WTC11 (cell line): Measurements from ENCODE around the gene SEC61A2. TPM values are rescaled to one million over a fixed set of nuclear protein-coding genes. Genes with fewer than 3 reads are reported as not detected.
A peak's percentile ranks its signal among the peaks of the same experiment; 100 is the strongest.

ENCODE experiments used
- ATAC-seq: fragments of 200-7000 bp; cut with Tn5 transposase; 2 replicates; pipeline ENCODE4 v1.10.0; 2021; ENCODE audit warnings: mild to moderate bottlenecking, moderate library complexity
- CTCF ChIA-PET: fragments of 300-600 bp; sonication (Branson Sonifier 250); formaldehyde crosslinking; loops from one replicate; lab custom pipeline; 2021; ENCODE audit warnings: antibody characterized with exemption; lab: Charles Lee
- POLR2A ChIA-PET: fragments of 350-600 bp; sonication (Branson Sonifier 250); formaldehyde crosslinking; loops from one replicate; lab custom pipeline; 2021; ENCODE audit warnings: antibody characterized with exemption; lab: Charles Lee
- DNase-seq: peaks from one replicate; pipeline ENCODE4 v3.0.0; 2021; ENCODE audit warnings: low spot score
- H3K27ac Mint-ChIP-seq: 2 replicates; pipeline ENCODE4 v1.8.0; 2021; ENCODE audit warnings: mixed read lengths
- H3K27me3 Mint-ChIP-seq: 2 replicates; pipeline ENCODE4 v1.8.0; 2021; ENCODE audit warnings: low read depth, mild to moderate bottlenecking, moderate library complexity, mixed read lengths
- H3K36me3 Mint-ChIP-seq: 2 replicates; pipeline ENCODE4 v1.8.0; 2021; ENCODE audit warnings: mixed read lengths
- H3K4me1 Mint-ChIP-seq: 2 replicates; pipeline ENCODE4 v1.8.0; 2022; ENCODE audit warnings: mixed read lengths
- H3K4me3 Mint-ChIP-seq: 2 replicates; pipeline ENCODE4 v1.8.0; 2021; ENCODE audit warnings: mild to moderate bottlenecking, moderate library complexity, mixed read lengths
- H3K9me3 Mint-ChIP-seq: 2 replicates; pipeline ENCODE4 v1.8.0; 2021; ENCODE audit warnings: mixed read lengths
- CTCF ChIP-seq: fragments of 200-600 bp; IDR thresholded peaks from 2 replicates; pipeline ENCODE4 v1.8.0; 2022; ENCODE audit warnings: antibody characterized with exemption
- E2F4 ChIP-seq: sonication (generic); formaldehyde crosslinking; IDR thresholded peaks from 2 replicates; pipeline ENCODE4 v1.8.1; 2022; ENCODE audit warnings: low read depth, mild to moderate bottlenecking, moderate library complexity, missing genetic modification reagents, borderline replicate concordance
- ESRRA ChIP-seq: sonication (generic); formaldehyde crosslinking; IDR thresholded peaks from 2 replicates; pipeline ENCODE4 v1.8.1; 2022; ENCODE audit warnings: mild to moderate bottlenecking, missing genetic modification reagents, borderline replicate concordance
- HMGA2 ChIP-seq: fragments of 250-450 bp; sonication (Bioruptor Pico); IDR thresholded peaks from 2 replicates; pipeline ENCODE4 v1.4.0; 2021; ENCODE audit warnings: mild to moderate bottlenecking, moderate library complexity
- IRF2 ChIP-seq: sonication (generic); formaldehyde crosslinking; IDR thresholded peaks from 2 replicates; pipeline ENCODE4 v1.8.0; 2022; ENCODE audit warnings: low read depth, missing genetic modification reagents, borderline replicate concordance
- MYBL2 ChIP-seq: sonication (generic); formaldehyde crosslinking; IDR thresholded peaks from 2 replicates; pipeline ENCODE4 v1.8.1; 2023; ENCODE audit warnings: mild to moderate bottlenecking, moderate library complexity, missing genetic modification reagents
- ZNF121 ChIP-seq: sonication (generic); formaldehyde crosslinking; IDR thresholded peaks from 2 replicates; pipeline ENCODE4 v1.8.0; 2023; ENCODE audit warnings: missing genetic modification reagents
- ZNF396 ChIP-seq: fragments of 250-450 bp; sonication (Bioruptor Pico); IDR thresholded peaks from 2 replicates; pipeline ENCODE4 v1.8.0; 2021; ENCODE audit warnings: mild to moderate bottlenecking, moderate library complexity, borderline replicate concordance
- ZNF416 ChIP-seq: fragments of 250-450 bp; sonication (Bioruptor Pico); IDR thresholded peaks from 2 replicates; pipeline ENCODE4 v1.9.0; 2021; ENCODE audit warnings: mild to moderate bottlenecking, inconsistent platforms
- ZNF425 ChIP-seq: fragments of 250-450 bp; sonication (Bioruptor Pico); conservative IDR thresholded peaks from 2 replicates; pipeline ENCODE4 v1.9.0; 2021; ENCODE audit warnings: mild to moderate bottlenecking
- total RNA-seq: library from RNA; stranded (reverse); gene quantifications from 3 replicates; pipeline ENCODE4 v1.2.3, GENCODE V29; 2021
- TF ChIP-seq, protein P1 (sequence below): sonication (generic); formaldehyde crosslinking; IDR thresholded peaks from 2 replicates; pipeline ENCODE4 v1.8.1; 2022; ENCODE audit warnings: mild to moderate bottlenecking, moderate library complexity, missing genetic modification reagents
- TF ChIP-seq, protein P2 (sequence below): sonication (generic); formaldehyde crosslinking; IDR thresholded peaks from 2 replicates; pipeline ENCODE4 v1.8.0; 2023; ENCODE audit warnings: missing genetic modification reagents, mild to moderate bottlenecking, borderline replicate concordance
- TF ChIP-seq, protein P3 (sequence below): fragments of 250-450 bp; sonication (Bioruptor Pico); IDR thresholded peaks from 2 replicates; pipeline ENCODE4 v1.9.0; 2021; ENCODE audit warnings: mild to moderate bottlenecking, borderline replicate concordance

Gene SEC61A2
- total RNA-seq, 1 experiment from 2014 or later: 19.0 TPM

GRCh38 chr10:12111528-12111927 is 17.9 kb upstream of the SEC61A2 start (continued):
- TF ChIP-seq, protein P1, sequence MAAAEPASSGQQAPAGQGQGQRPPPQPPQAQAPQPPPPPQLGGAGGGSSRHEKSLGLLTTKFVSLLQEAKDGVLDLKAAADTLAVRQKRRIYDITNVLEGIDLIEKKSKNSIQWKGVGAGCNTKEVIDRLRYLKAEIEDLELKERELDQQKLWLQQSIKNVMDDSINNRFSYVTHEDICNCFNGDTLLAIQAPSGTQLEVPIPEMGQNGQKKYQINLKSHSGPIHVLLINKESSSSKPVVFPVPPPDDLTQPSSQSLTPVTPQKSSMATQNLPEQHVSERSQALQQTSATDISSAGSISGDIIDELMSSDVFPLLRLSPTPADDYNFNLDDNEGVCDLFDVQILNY: no peak
- TF ChIP-seq, protein P2, sequence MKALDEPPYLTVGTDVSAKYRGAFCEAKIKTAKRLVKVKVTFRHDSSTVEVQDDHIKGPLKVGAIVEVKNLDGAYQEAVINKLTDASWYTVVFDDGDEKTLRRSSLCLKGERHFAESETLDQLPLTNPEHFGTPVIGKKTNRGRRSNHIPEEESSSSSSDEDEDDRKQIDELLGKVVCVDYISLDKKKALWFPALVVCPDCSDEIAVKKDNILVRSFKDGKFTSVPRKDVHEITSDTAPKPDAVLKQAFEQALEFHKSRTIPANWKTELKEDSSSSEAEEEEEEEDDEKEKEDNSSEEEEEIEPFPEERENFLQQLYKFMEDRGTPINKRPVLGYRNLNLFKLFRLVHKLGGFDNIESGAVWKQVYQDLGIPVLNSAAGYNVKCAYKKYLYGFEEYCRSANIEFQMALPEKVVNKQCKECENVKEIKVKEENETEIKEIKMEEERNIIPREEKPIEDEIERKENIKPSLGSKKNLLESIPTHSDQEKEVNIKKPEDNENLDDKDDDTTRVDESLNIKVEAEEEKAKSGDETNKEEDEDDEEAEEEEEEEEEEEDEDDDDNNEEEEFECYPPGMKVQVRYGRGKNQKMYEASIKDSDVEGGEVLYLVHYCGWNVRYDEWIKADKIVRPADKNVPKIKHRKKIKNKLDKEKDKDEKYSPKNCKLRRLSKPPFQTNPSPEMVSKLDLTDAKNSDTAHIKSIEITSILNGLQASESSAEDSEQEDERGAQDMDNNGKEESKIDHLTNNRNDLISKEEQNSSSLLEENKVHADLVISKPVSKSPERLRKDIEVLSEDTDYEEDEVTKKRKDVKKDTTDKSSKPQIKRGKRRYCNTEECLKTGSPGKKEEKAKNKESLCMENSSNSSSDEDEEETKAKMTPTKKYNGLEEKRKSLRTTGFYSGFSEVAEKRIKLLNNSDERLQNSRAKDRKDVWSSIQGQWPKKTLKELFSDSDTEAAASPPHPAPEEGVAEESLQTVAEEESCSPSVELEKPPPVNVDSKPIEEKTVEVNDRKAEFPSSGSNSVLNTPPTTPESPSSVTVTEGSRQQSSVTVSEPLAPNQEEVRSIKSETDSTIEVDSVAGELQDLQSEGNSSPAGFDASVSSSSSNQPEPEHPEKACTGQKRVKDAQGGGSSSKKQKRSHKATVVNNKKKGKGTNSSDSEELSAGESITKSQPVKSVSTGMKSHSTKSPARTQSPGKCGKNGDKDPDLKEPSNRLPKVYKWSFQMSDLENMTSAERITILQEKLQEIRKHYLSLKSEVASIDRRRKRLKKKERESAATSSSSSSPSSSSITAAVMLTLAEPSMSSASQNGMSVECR (CRISPR knock-in tag): no peak
- TF ChIP-seq CTCF: no peak
- TF ChIP-seq HMGA2 (CRISPR knock-in tag): no peak
- TF ChIP-seq E2F4 (CRISPR knock-in tag): no peak
- TF ChIP-seq ZNF396 (CRISPR knock-in tag): no peak

- peaks cover 64% of the 10 kb centered on the region for H3K36me3 Mint-ChIP-seq
- ChIA-PET CTCF (no interaction called here), POLR2A (no interaction called here)
Observed at GRCh38 chr10:12113627-12114026, 15.8 kb upstream of the SEC61A2 start.

DNA sequence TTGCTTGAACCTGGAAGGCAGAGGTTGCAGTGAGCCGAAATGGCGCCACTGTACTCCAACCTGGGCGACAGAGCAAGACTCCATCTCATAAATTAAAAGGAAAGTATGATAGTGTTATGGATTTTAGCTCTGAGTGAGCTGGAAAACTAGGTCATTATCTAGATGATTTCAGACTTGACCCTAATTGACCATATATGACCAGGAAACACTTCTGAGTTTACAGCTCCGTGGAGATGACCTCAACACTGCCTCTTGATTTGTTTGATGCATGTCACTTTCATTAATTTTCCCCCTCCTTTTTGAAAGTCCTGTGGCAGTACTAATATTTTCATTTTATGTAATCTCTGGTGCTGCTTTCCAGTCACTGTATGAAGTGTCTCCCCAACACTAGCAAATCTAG is 7.8 kb upstream of the SEC61A2 start:
- Mint-ChIP-seq H3K4me3 (no peak overlapping the region), H3K4me1 (no peaks in the 10 kb centered on the region), H3K36me3 (peaks cover 53% of the 10 kb centered on the region), H3K27me3 (no peaks in the 10 kb centered on the region), H3K27ac (no peak overlapping the region)
- no peak for ATAC-seq
- no peak for DNase-seq
- POLR2A ChIA-PET: no interaction called here
- CTCF ChIA-PET: no interaction called here
- no peak for TF ChIP-seq IRF2 (CRISPR knock-in tag)
- TF ChIP-seq ESRRA (CRISPR knock-in tag): no peak
- TF ChIP-seq ZNF416 (CRISPR knock-in tag): no peak
- no peak for TF ChIP-seq ZNF425
- no peak for TF ChIP-seq MYBL2 (CRISPR knock-in tag)
- TF ChIP-seq, all 79 proteins: peak for 0
- H3K9me3 Mint-ChIP-seq: no peaks in the 10 kb centered on the region; the same call in 1 of the 2 replicates

More at GRCh38 chr10:12113627-12114026, 15.8 kb upstream of the SEC61A2 start:
- peak; percentile 64 for TF ChIP-seq ZNF121 (CRISPR knock-in tag)
- TF ChIP-seq, protein P3, sequence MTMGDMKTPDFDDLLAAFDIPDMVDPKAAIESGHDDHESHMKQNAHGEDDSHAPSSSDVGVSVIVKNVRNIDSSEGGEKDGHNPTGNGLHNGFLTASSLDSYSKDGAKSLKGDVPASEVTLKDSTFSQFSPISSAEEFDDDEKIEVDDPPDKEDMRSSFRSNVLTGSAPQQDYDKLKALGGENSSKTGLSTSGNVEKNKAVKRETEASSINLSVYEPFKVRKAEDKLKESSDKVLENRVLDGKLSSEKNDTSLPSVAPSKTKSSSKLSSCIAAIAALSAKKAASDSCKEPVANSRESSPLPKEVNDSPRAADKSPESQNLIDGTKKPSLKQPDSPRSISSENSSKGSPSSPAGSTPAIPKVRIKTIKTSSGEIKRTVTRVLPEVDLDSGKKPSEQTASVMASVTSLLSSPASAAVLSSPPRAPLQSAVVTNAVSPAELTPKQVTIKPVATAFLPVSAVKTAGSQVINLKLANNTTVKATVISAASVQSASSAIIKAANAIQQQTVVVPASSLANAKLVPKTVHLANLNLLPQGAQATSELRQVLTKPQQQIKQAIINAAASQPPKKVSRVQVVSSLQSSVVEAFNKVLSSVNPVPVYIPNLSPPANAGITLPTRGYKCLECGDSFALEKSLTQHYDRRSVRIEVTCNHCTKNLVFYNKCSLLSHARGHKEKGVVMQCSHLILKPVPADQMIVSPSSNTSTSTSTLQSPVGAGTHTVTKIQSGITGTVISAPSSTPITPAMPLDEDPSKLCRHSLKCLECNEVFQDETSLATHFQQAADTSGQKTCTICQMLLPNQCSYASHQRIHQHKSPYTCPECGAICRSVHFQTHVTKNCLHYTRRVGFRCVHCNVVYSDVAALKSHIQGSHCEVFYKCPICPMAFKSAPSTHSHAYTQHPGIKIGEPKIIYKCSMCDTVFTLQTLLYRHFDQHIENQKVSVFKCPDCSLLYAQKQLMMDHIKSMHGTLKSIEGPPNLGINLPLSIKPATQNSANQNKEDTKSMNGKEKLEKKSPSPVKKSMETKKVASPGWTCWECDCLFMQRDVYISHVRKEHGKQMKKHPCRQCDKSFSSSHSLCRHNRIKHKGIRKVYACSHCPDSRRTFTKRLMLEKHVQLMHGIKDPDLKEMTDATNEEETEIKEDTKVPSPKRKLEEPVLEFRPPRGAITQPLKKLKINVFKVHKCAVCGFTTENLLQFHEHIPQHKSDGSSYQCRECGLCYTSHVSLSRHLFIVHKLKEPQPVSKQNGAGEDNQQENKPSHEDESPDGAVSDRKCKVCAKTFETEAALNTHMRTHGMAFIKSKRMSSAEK: no peak
- Mint-ChIP-seq H3K27me3 (no peaks in the 10 kb centered on the region), H3K9me3 (no peaks in the 10 kb centered on the region), H3K27ac (no peak overlapping the region), H3K4me1 (no peaks in the 10 kb centered on the region), H3K4me3 (no peak overlapping the region)
- ATAC-seq: no peak
- DNase-seq: no peak
